Adrenal gland (tissue), 12 donors: ENCODE results near the gene ZNHIT2. TPM values are rescaled to one million over a fixed set of nuclear protein-coding genes. Genes with fewer than 3 reads are reported as not detected.

Experiments used
- DNase-seq, 7 donors: peaks; one replicate each; pipeline ENCODE4 v3.0.0-alpha.2; 2019 to 2020
- H3K27ac ChIP-seq, 5 donors: fragments of 200-600 bp; sonication (generic) in 4 of 5; 1 replicate in 3 of 5; 2 replicates in 2 of 5; pipeline versions ENCODE4 v1.5.1 to v1.8.0; 2016 to 2020; ENCODE audit warnings: mild to moderate bottlenecking in 1 of 5
- H3K27me3 ChIP-seq: fragments of 200-600 bp; 2 replicates; pipeline ENCODE4 v1.8.0; 2021
- H3K36me3 ChIP-seq, 2 donors: fragments of 200-600 bp; replicated peaks in 1 of 2; 1 replicate in 1 of 2; 2 replicates in 1 of 2; pipeline versions ENCODE4 v1.5.1 to v1.8.0; 2018 to 2022
- H3K4me1 ChIP-seq, 2 donors: fragments of 200-600 bp; replicated peaks in 1 of 2; 1 replicate in 1 of 2; 2 replicates in 1 of 2; pipeline versions ENCODE4 v1.5.1 to v1.8.0; 2018 to 2021
- H3K4me3 ChIP-seq, 4 donors: fragments of 200-600 bp; sonication (generic) in 3 of 4; one replicate each; pipeline ENCODE4 v1.5.1; 2016 to 2018
- H3K9me3 ChIP-seq, 3 donors: fragments of 200-600 bp; sonication (generic) in 1 of 3; replicated peaks in 1 of 3; 1 replicate in 2 of 3; 2 replicates in 1 of 3; pipeline versions ENCODE4 v1.5.1 to v1.8.0; 2016 to 2021
- POLR2A ChIP-seq, 2 donors: fragments of 450-650 bp; IDR thresholded peaks; one replicate each; pipeline ENCODE4 v1.6.1; 2017; ENCODE audit warnings: antibody characterized with exemption in 2 of 2, mild to moderate bottlenecking in 2 of 2, moderate library complexity in 1 of 2
- WGBS, 4 donors: extraction: QIAGEN DNeasy Blood & Tissue Kit in 2 of 4; methylation state at CpG; one replicate each; pipeline versions ENCODE4 v1.1.5 to v1.1.7; 2013 to 2017; 5-methylcytosine and 5-hydroxymethylcytosine counted together
- intact Hi-C, 2 donors: fragments of 100-400 bp; cut with DNase I; formaldehyde crosslinking; loops; one replicate each; pipeline versions ENCODE4 v1.14.1 to v1.15.0; 2022 to 2023
- polyA plus RNA-seq, 3 donors: library from polyadenylated mRNA; stranded (reverse); fragments of 200-250 nt in 2 of 3; fragments of 350-450 nt in 1 of 3; fragmentation: Illumina TruSeq in 1 of 3; extraction: RNeasy Lipid Tissue Mini Kit (QIAGEN cat#74804) in 1 of 3; gene quantifications; one replicate each; pipeline ENCODE4 v1.2.3, GENCODE V29; 2013 to 2014
- total RNA-seq, 9 donors: library from RNA; depleted of rRNA in 4 of 9; stranded (reverse); fragments of >200 nt in 4 of 9; fragments of 120-200 nt in 1 of 9; fragmentation: NEBNext Ultra II Directional in 1 of 9; extraction: Animal tissue kit (Norgen Biotek cat#: 25700) in 1 of 9; gene quantifications; one replicate each; pipeline versions ENCODE4 v1.1.0 to v1.2.4, GENCODE V29; 2013 to 2023
- TF ChIP-seq, protein P1 (sequence below), 6 experiments: fragments of 450-650 bp in 4 of 6; fragments of 200-600 bp in 2 of 6; sonication (generic) in 1 of 6; IDR thresholded peaks; 1 replicate in 5 of 6; 2 replicates in 1 of 6; pipeline versions ENCODE4 v1.5.1 to v1.8.0; 2016 to 2021; ENCODE audit warnings: antibody characterized with exemption in 6 of 6, mild to moderate bottlenecking in 2 of 6, moderate library complexity in 1 of 6
- donor health status: healthy with polysubstance abuse.
- donor health status: Bipolar disorder and iron deficiency.
- donor health status: DM: yes; HTN: yes; CAD: no.
- donor health status: DM: no; HTN: no; CAD: no.
- donor health status: DM: no; HTN: no; CAD: no.
- donor health status: DM: yes; HTN: yes; CAD: no.

ZNHIT2 gene
- total and polyA plus RNA-seq, 12 donors, result 0.48 to 39.8 (median 20.5) TPM

DNA sequence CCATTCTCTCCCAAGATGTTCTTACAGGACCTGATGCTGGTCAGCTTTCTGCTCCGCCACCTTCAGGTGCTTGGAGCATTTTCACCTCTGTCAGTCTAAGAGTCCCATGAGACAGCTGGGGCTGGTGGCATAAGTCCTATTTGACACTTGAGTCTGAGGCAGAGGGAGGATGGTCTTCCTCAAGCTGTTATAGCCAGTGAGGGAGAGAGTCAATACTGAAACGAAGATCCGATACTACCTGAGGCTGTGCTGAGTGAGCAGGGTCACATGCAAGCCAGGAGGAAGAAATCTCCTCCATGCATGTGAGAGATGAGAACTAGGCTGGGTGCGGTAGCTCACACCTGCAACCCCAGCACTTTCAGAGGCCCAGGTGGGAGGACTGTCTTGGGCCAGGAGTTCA, 27.9 kb downstream of the ZNHIT2 start:
- TF ChIP-seq POLR2A (IDR thresholded peaks at IDR 0.05), result no peak
- TF ChIP-seq, protein P1, sequence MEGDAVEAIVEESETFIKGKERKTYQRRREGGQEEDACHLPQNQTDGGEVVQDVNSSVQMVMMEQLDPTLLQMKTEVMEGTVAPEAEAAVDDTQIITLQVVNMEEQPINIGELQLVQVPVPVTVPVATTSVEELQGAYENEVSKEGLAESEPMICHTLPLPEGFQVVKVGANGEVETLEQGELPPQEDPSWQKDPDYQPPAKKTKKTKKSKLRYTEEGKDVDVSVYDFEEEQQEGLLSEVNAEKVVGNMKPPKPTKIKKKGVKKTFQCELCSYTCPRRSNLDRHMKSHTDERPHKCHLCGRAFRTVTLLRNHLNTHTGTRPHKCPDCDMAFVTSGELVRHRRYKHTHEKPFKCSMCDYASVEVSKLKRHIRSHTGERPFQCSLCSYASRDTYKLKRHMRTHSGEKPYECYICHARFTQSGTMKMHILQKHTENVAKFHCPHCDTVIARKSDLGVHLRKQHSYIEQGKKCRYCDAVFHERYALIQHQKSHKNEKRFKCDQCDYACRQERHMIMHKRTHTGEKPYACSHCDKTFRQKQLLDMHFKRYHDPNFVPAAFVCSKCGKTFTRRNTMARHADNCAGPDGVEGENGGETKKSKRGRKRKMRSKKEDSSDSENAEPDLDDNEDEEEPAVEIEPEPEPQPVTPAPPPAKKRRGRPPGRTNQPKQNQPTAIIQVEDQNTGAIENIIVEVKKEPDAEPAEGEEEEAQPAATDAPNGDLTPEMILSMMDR (IDR thresholded peaks at IDR 0.05), result no peak
- DNase-seq, result no peak
- no peaks in the 10 kb centered on the region for H3K27me3 ChIP-seq
- H3K4me3 ChIP-seq, result no peak overlapping the region
- peaks cover 0 to 46% of the 10 kb centered on the region in 2 donors for H3K36me3 ChIP-seq
- no peaks in the 10 kb centered on the region for H3K9me3 ChIP-seq
- H3K27ac ChIP-seq, result no peak overlapping the region
- H3K4me1 ChIP-seq, result peaks cover 9 to 11% of the 10 kb centered on the region in 2 donors
- WGBS, 4 donors, result 91 to 97% (median 93%) methylated on average over 4 of the region's 4 CpGs
- intact Hi-C loops, result no loop called here

DNA sequence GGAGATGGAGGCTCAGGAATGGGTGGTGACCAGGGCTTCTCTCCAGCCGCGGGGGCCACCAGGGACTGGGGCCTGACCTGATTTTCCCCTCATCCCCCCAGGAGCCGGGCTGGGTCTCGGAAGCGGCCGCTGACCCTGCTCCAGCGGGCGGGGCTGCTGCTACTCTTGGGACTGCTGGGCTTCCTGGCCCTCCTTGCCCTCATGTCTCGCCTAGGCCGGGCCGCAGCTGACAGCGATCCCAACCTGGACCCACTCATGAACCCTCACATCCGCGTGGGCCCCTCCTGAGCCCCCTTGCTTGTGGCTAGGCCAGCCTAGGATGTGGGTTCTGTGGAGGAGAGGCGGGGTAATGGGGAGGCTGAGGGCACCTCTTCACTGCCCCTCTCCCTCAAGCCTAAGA, 29.7 kb downstream of the ZNHIT2 start:
- H3K4me3 ChIP-seq, result no peak overlapping the region
- no peak overlapping the region for H3K27ac ChIP-seq
- TF ChIP-seq, protein P1 (IDR thresholded peaks at IDR 0.05), result no peak
- TF ChIP-seq POLR2A (IDR thresholded peaks at IDR 0.05), result no peak
- no peak for DNase-seq
- no peaks in the 10 kb centered on the region for H3K9me3 ChIP-seq
- no peaks in the 10 kb centered on the region for H3K27me3 ChIP-seq
- H3K4me1 ChIP-seq, result peaks cover 12 to 20% of the 10 kb centered on the region in 2 donors
- intact Hi-C loops, result no loop called here
- 89 to 93% (median 92%) methylated on average over 5 to 15 of the region's 15 CpGs for WGBS, 4 donors
- H3K36me3 ChIP-seq, result peaks cover 0 to 46% of the 10 kb centered on the region in 2 donors

DNA sequence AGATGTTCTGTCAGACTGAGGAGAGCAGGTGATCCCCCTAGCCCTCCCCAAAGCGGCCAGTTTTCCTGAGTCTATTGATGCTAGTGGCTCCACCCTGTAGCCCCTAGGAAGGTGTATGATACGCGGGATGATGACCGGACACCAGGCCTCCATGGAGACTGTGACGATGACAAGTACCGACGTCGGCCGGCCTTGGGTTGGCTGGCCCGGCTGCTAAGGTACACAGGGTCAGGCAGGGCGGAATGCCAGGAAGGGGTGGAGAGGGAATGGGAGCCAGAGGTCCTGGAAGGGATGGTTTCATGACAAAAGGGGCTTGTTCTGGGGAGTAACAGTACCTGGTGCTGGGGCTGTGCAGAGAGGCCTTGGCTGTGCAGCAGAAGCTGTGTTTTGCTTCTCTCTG, 30.3 kb downstream of the ZNHIT2 start:
- TF ChIP-seq, protein P1 (IDR thresholded peaks at IDR 0.05), result no peak
- TF ChIP-seq POLR2A (IDR thresholded peaks at IDR 0.05), result no peak
- intact Hi-C loops, result no loop called here
- DNase-seq, result peak in 5 of 7 donors; percentile 41 to 67 (median 44)
- H3K27me3 ChIP-seq, result no peaks in the 10 kb centered on the region
- H3K4me3 ChIP-seq, result no peak overlapping the region
- H3K36me3 ChIP-seq, result peaks cover 0 to 46% of the 10 kb centered on the region in 2 donors
- no peak overlapping the region for H3K27ac ChIP-seq
- no peaks in the 10 kb centered on the region for H3K9me3 ChIP-seq
- peaks cover 12 to 20% of the 10 kb centered on the region in 2 donors for H3K4me1 ChIP-seq
- WGBS, 4 donors, result 60 to 78% (median 62%) methylated on average over 11 of the region's 11 CpGs

DNA sequence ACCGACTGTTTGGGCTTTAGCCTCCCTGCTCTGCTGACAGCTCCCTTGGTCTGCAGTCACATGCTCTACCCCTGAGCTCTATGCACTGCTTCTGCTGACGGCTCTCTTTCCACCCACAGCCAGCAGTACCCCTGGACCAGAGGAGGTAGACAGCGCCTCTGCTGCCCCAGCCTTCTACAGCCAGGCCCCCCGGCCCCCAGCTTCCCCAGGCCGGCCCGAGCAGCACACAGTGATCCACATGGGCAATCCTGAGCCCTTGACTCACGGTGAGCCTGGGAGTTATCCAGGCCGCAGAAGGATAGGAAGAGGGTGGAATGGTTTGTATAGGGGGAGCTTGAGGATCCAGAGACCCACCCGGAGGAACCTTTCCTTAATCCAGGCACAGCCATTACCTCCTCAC, 30.7 kb downstream of the ZNHIT2 start:
- intact Hi-C loops, result no loop called here
- Histone ChIP-seq H3K27ac (no peak overlapping the region), H3K9me3 (no peaks in the 10 kb centered on the region), H3K4me1 (peaks cover 12 to 20% of the 10 kb centered on the region in 2 donors), H3K4me3 (no peak overlapping the region), H3K27me3 (no peaks in the 10 kb centered on the region), H3K36me3 (peaks cover 0 to 46% of the 10 kb centered on the region in 2 donors)
- TF ChIP-seq POLR2A (IDR thresholded peaks at IDR 0.05), result no peak
- 78 to 91% (median 85%) methylated on average over 3 to 9 of the region's 9 CpGs for WGBS, 4 donors
- DNase-seq, result no peak

DNA sequence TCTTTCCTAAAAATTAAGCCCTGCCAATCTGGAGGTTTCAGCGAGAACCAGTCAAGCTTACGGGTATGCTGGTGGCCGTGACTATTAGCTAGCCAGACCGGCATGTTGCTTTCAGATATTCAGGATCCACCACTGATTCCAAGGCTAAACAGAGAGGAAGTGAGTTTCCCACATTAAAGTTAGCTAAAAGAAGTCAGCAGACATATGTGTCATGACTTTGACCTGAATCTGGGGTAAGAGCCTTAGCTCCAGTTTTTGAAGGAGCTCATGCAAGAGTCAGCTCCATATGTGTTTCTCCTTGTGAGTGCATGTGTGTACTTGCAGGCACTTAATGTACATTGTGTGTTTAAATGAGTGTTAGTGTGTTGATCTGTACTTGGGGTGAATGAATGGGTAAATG, 32.1 kb downstream of the ZNHIT2 start:
- DNase-seq, result no peak
- no peaks in the 10 kb centered on the region for H3K9me3 ChIP-seq
- TF ChIP-seq, protein P1 (IDR thresholded peaks at IDR 0.05), result no peak
- no peak for TF ChIP-seq POLR2A (IDR thresholded peaks at IDR 0.05)
- H3K4me3 ChIP-seq, result no peak overlapping the region
- peaks cover 0 to 46% of the 10 kb centered on the region in 2 donors for H3K36me3 ChIP-seq
- peaks cover 12 to 20% of the 10 kb centered on the region in 2 donors for H3K4me1 ChIP-seq
- no peak overlapping the region for H3K27ac ChIP-seq
- intact Hi-C loops, result no loop called here
- no peaks in the 10 kb centered on the region for H3K27me3 ChIP-seq
- 75 to 87% (median 81%) methylated on average over 4 of the region's 4 CpGs for WGBS, 4 donors
